ENCODE measurements around the gene PDE4C. TPM values are rescaled to one million over a fixed set of nuclear protein-coding genes. Genes with fewer than 3 reads are reported as not detected.

The PDE4C gene
- polyA plus RNA-seq, 1 donor from 2014 or later: 1.6 TPM

GRCh38 chr19:18208098-18208951 lies 17.9 kb downstream of the PDE4C start:
- H4K20me1 ChIP-seq (ENCODE audit: insufficient read depth): no peaks in the 10 kb centered on the region
- no peak overlapping the region for H3K4me3 ChIP-seq (ENCODE audit: low read length)
- no peaks in the 10 kb centered on the region for H3K9me3 ChIP-seq (ENCODE audit: low read length)
- peaks cover under 1% of the 10 kb centered on the region for H3K79me2 ChIP-seq (replicated peaks; ENCODE audit: insufficient read depth, low read length)
- no peak overlapping the region for H3K4me2 ChIP-seq (ENCODE audit: low read length)
- H3K27ac ChIP-seq (ENCODE audit: low read length): no peak overlapping the region
- H3F3A ChIP-seq (ENCODE audit: insufficient read depth, low read length, poor library complexity, severe bottlenecking): peaks cover 3% of the 10 kb centered on the region
- no peaks in the 10 kb centered on the region for H3K36me3 ChIP-seq (ENCODE audit: insufficient read depth, low read length)
- no peak overlapping the region for H2AFZ ChIP-seq (ENCODE audit: low read depth, low read length)
- no peaks in the 10 kb centered on the region for H3K9me2 ChIP-seq (ENCODE audit: insufficient read depth, low read length)
- TF ChIP-seq RAD21 (conservative IDR thresholded peaks at IDR 0.05) (peak; percentile 23), TAF1 (IDR thresholded peaks at IDR 0.05; ENCODE audit: low read depth) (no peak), POLR2AphosphoS5 (IDR thresholded peaks at IDR 0.05) (no peak), MXI1 (conservative IDR thresholded peaks at IDR 0.05; ENCODE audit: poor library complexity, severe bottlenecking) (no peak), EZH2 (IDR thresholded peaks at IDR 0.05; ENCODE audit: borderline replicate concordance, insufficient read depth, low read length, poor library complexity, severe bottlenecking) (no peak), EP300 (conservative IDR thresholded peaks at IDR 0.05; ENCODE audit: poor library complexity, severe bottlenecking) (no peak), SMC3 (conservative IDR thresholded peaks at IDR 0.05; ENCODE audit: poor library complexity) (peak; percentile 17)
- TF ChIP-seq, protein P1, sequence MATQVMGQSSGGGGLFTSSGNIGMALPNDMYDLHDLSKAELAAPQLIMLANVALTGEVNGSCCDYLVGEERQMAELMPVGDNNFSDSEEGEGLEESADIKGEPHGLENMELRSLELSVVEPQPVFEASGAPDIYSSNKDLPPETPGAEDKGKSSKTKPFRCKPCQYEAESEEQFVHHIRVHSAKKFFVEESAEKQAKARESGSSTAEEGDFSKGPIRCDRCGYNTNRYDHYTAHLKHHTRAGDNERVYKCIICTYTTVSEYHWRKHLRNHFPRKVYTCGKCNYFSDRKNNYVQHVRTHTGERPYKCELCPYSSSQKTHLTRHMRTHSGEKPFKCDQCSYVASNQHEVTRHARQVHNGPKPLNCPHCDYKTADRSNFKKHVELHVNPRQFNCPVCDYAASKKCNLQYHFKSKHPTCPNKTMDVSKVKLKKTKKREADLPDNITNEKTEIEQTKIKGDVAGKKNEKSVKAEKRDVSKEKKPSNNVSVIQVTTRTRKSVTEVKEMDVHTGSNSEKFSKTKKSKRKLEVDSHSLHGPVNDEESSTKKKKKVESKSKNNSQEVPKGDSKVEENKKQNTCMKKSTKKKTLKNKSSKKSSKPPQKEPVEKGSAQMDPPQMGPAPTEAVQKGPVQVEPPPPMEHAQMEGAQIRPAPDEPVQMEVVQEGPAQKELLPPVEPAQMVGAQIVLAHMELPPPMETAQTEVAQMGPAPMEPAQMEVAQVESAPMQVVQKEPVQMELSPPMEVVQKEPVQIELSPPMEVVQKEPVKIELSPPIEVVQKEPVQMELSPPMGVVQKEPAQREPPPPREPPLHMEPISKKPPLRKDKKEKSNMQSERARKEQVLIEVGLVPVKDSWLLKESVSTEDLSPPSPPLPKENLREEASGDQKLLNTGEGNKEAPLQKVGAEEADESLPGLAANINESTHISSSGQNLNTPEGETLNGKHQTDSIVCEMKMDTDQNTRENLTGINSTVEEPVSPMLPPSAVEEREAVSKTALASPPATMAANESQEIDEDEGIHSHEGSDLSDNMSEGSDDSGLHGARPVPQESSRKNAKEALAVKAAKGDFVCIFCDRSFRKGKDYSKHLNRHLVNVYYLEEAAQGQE (IDR thresholded peaks at IDR 0.05; ENCODE audit: borderline replicate concordance): no peak
- TF ChIP-seq, protein P2, sequence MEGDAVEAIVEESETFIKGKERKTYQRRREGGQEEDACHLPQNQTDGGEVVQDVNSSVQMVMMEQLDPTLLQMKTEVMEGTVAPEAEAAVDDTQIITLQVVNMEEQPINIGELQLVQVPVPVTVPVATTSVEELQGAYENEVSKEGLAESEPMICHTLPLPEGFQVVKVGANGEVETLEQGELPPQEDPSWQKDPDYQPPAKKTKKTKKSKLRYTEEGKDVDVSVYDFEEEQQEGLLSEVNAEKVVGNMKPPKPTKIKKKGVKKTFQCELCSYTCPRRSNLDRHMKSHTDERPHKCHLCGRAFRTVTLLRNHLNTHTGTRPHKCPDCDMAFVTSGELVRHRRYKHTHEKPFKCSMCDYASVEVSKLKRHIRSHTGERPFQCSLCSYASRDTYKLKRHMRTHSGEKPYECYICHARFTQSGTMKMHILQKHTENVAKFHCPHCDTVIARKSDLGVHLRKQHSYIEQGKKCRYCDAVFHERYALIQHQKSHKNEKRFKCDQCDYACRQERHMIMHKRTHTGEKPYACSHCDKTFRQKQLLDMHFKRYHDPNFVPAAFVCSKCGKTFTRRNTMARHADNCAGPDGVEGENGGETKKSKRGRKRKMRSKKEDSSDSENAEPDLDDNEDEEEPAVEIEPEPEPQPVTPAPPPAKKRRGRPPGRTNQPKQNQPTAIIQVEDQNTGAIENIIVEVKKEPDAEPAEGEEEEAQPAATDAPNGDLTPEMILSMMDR (IDR thresholded peaks at IDR 0.05; ENCODE audit: poor library complexity, severe bottlenecking): peak; percentile 32
- no peak overlapping the region for H3K9ac ChIP-seq (ENCODE audit: low read length)
- H3K27me3 ChIP-seq (ENCODE audit: insufficient read depth, low read depth, low read length): no peaks in the 10 kb centered on the region

DNA sequence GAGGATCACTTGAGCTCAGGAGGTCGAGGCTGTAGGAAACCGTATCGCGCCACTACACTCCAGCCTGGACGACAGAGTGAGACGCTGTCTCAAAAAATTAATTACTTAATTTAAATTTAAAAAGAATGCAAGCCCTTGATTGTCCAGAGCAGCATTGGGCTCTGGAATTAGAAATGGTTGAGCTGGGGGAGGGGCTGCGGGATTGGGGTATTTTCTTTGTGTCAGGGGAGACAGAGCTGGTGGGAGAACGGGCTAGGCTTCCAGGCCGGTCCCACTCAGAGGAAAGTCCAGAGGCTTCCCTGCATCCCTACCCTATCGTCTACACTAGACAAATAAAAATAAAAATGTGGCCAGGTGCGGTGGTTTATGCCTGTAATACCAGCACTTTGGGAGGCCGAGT lies 20.2 kb downstream of the PDE4C start:
- Histone ChIP-seq H3K9ac (ENCODE audit: low read length) (no peak overlapping the region), H3K4me2 (ENCODE audit: low read length) (no peak overlapping the region), H3K4me3 (ENCODE audit: low read length) (no peak overlapping the region), H3F3A (ENCODE audit: insufficient read depth, low read length, poor library complexity, severe bottlenecking) (peaks cover 3% of the 10 kb centered on the region), H3K9me2 (ENCODE audit: insufficient read depth, low read length) (no peaks in the 10 kb centered on the region), H2AFZ (ENCODE audit: low read depth, low read length) (no peak overlapping the region), H4K20me1 (ENCODE audit: insufficient read depth) (no peaks in the 10 kb centered on the region), H3K36me3 (ENCODE audit: insufficient read depth, low read length) (no peaks in the 10 kb centered on the region), H3K27ac (ENCODE audit: low read length) (no peak overlapping the region), H3K79me2 (replicated peaks; ENCODE audit: insufficient read depth, low read length) (peaks cover 16% of the 10 kb centered on the region), H3K27me3 (ENCODE audit: insufficient read depth, low read depth, low read length) (no peaks in the 10 kb centered on the region), H3K9me3 (ENCODE audit: low read length) (no peaks in the 10 kb centered on the region)
- no peak for TF ChIP-seq TAF1 (IDR thresholded peaks at IDR 0.05; ENCODE audit: low read depth)
- no peak for TF ChIP-seq RAD21 (conservative IDR thresholded peaks at IDR 0.05)
- TF ChIP-seq SMC3 (conservative IDR thresholded peaks at IDR 0.05; ENCODE audit: poor library complexity): no peak
- TF ChIP-seq EP300 (conservative IDR thresholded peaks at IDR 0.05; ENCODE audit: poor library complexity, severe bottlenecking): no peak
- TF ChIP-seq EZH2 (IDR thresholded peaks at IDR 0.05; ENCODE audit: borderline replicate concordance, insufficient read depth, low read length, poor library complexity, severe bottlenecking): no peak
- TF ChIP-seq, protein P1 (IDR thresholded peaks at IDR 0.05; ENCODE audit: borderline replicate concordance): no peak
- TF ChIP-seq MXI1 (conservative IDR thresholded peaks at IDR 0.05; ENCODE audit: poor library complexity, severe bottlenecking): no peak
- no peak for TF ChIP-seq POLR2AphosphoS5 (IDR thresholded peaks at IDR 0.05)
- TF ChIP-seq, protein P2 (IDR thresholded peaks at IDR 0.05; ENCODE audit: poor library complexity, severe bottlenecking): no peak

Data from neural cell (in vitro differentiated cells).